ENCODE data around the gene PTK6.
"Not testable (repeated sequence)": the region's sequence is repeated elsewhere in the genome, so short reads cannot be mapped to it uniquely, and the experiment has no call there.

The PTK6 gene

GRCh38 chr20:63574156-63574828 is 37.1 kb upstream of the PTK6 start, which contains the start of gene HELZ2:
Gene HELZ2, minus strand, starts transcription at chr20:63574239. Its CDS starts 1,854 bp downstream, at chr20:63572385.
- DNase-seq (ENCODE audit: low spot score) = peak; percentile 89
- in situ Hi-C loops (cut with MboI; ENCODE audit: low sequenced_read_pairs, unreplicated experiment) = no loop called here

GRCh38 chr20:63573647-63574131 is 36.5 kb upstream of the PTK6 start:
- DNase-seq (ENCODE audit: low spot score) = no peak
- TF ChIP-seq CTCF (IDR thresholded peaks at IDR 0.05; ENCODE audit: borderline replicate concordance, control extremely low read depth, extremely low read depth, insufficient read depth, missing control alignments) = no peak
- in situ Hi-C loops (cut with MboI; ENCODE audit: low sequenced_read_pairs, unreplicated experiment) = no loop called here

More at GRCh38 chr20:63574156-63574828, 37.1 kb upstream of the PTK6 start, which contains the start of gene HELZ2:
- no peak for TF ChIP-seq CTCF (IDR thresholded peaks at IDR 0.05; ENCODE audit: borderline replicate concordance, control extremely low read depth, extremely low read depth, insufficient read depth, missing control alignments)

GRCh38 chr20:63572788-63573646 is 35.8 kb upstream of the PTK6 start:
- no peak for DNase-seq (ENCODE audit: low spot score)
- no peak for TF ChIP-seq CTCF (IDR thresholded peaks at IDR 0.05; ENCODE audit: borderline replicate concordance, control extremely low read depth, extremely low read depth, insufficient read depth, missing control alignments)
- in situ Hi-C loops (cut with MboI; ENCODE audit: low sequenced_read_pairs, unreplicated experiment) = no loop called here

GRCh38 chr20:63572071-63572787 is 35.1 kb upstream of the PTK6 start:
- DNase-seq (ENCODE audit: low spot score) = no peak
- TF ChIP-seq CTCF (IDR thresholded peaks at IDR 0.05; ENCODE audit: borderline replicate concordance, control extremely low read depth, extremely low read depth, insufficient read depth, missing control alignments) = no peak
- in situ Hi-C loops (cut with MboI; ENCODE audit: low sequenced_read_pairs, unreplicated experiment) = no loop called here

GRCh38 chr20:63571087-63571478 is 33.9 kb upstream of the PTK6 start:
- DNase-seq (ENCODE audit: low spot score); in situ Hi-C loops (cut with MboI; ENCODE audit: low sequenced_read_pairs, unreplicated experiment): not testable (repeated sequence)

- DNase-seq (ENCODE audit: low spot score) = no peak
- no peak for TF ChIP-seq CTCF (IDR thresholded peaks at IDR 0.05; ENCODE audit: borderline replicate concordance, control extremely low read depth, extremely low read depth, insufficient read depth, missing control alignments)
- in situ Hi-C loops (cut with MboI; ENCODE audit: low sequenced_read_pairs, unreplicated experiment) = no loop called here
These were observed 33.3 kb upstream of the PTK6 start for GRCh38 chr20:63570281-63571086.
